Measurements from ENCODE around the gene WNT3A.
"Not testable (repeated sequence)": the region's sequence is repeated elsewhere in the genome, so short reads cannot be mapped to it uniquely, and the experiment has no call there.

DNA sequence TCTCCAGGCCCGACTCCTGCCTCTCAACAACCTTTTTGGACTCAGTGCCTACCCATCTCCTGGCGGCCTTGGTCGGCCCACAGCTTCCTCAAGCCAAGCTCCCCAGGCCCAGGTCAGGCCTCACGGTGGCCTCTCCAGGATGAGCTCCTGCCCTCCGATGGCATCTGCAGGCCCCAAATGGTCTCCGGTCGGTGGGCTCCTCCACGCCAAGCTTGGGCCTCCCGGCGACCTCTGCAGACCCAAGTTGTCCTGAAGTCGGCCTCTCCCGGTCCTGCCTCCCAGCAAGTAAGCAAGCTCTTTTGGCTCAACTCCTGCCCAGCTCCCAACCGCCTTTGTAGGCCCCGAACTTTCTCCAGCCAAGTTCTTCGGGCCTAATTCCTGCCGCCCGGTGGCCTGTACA, 35.6 kb upstream of the WNT3A start:
- TF ChIP-seq, protein P1, sequence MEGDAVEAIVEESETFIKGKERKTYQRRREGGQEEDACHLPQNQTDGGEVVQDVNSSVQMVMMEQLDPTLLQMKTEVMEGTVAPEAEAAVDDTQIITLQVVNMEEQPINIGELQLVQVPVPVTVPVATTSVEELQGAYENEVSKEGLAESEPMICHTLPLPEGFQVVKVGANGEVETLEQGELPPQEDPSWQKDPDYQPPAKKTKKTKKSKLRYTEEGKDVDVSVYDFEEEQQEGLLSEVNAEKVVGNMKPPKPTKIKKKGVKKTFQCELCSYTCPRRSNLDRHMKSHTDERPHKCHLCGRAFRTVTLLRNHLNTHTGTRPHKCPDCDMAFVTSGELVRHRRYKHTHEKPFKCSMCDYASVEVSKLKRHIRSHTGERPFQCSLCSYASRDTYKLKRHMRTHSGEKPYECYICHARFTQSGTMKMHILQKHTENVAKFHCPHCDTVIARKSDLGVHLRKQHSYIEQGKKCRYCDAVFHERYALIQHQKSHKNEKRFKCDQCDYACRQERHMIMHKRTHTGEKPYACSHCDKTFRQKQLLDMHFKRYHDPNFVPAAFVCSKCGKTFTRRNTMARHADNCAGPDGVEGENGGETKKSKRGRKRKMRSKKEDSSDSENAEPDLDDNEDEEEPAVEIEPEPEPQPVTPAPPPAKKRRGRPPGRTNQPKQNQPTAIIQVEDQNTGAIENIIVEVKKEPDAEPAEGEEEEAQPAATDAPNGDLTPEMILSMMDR (IDR thresholded peaks at IDR 0.05) = not testable (repeated sequence)
- not testable (repeated sequence) for TF ChIP-seq EP300 (IDR thresholded peaks at IDR 0.05; ENCODE audit: borderline replicate concordance in 1 of 2, low read depth in 1 of 2, low read length in 1 of 2); FOXM1 (IDR thresholded peaks at IDR 0.05; ENCODE audit: low read depth); RXRA (IDR thresholded peaks at IDR 0.05; ENCODE audit: borderline replicate concordance, low read depth); TAF1 (IDR thresholded peaks at IDR 0.05; ENCODE audit: borderline replicate concordance, low read depth, low read length); RAD21 (IDR thresholded peaks at IDR 0.05; ENCODE audit: low read length); RFX5 (IDR thresholded peaks at IDR 0.05; ENCODE audit: low read length); YY1 (IDR thresholded peaks at IDR 0.05; ENCODE audit: low read depth); GABPA (IDR thresholded peaks at IDR 0.05; ENCODE audit: low read depth); SIN3A (IDR thresholded peaks at IDR 0.05; ENCODE audit: borderline replicate concordance, low read depth, low read length); POLR2AphosphoS5 (IDR thresholded peaks at IDR 0.05; ENCODE audit: low read depth, low read length)
- TF ChIP-seq, protein P2, sequence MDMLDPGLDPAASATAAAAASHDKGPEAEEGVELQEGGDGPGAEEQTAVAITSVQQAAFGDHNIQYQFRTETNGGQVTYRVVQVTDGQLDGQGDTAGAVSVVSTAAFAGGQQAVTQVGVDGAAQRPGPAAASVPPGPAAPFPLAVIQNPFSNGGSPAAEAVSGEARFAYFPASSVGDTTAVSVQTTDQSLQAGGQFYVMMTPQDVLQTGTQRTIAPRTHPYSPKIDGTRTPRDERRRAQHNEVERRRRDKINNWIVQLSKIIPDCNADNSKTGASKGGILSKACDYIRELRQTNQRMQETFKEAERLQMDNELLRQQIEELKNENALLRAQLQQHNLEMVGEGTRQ (IDR thresholded peaks at IDR 0.05; ENCODE audit: borderline replicate concordance, low read depth, low read length) = not testable (repeated sequence)
- TF ChIP-seq, protein P3, sequence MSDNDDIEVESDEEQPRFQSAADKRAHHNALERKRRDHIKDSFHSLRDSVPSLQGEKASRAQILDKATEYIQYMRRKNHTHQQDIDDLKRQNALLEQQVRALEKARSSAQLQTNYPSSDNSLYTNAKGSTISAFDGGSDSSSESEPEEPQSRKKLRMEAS (IDR thresholded peaks at IDR 0.05; ENCODE audit: low read depth) = not testable (repeated sequence)
- TF ChIP-seq, protein P4, sequence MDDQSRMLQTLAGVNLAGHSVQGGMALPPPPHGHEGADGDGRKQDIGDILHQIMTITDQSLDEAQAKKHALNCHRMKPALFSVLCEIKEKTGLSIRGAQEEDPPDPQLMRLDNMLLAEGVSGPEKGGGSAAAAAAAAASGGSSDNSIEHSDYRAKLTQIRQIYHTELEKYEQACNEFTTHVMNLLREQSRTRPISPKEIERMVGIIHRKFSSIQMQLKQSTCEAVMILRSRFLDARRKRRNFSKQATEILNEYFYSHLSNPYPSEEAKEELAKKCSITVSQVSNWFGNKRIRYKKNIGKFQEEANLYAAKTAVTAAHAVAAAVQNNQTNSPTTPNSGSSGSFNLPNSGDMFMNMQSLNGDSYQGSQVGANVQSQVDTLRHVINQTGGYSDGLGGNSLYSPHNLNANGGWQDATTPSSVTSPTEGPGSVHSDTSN (IDR thresholded peaks at IDR 0.05) = not testable (repeated sequence)

Data from SK-N-SH (cell line).